ENCODE data around the gene ACTR3C. TPM values are rescaled to one million over a fixed set of nuclear protein-coding genes. Genes with fewer than 3 reads are reported as not detected.
A peak's percentile ranks its signal among the peaks of the same experiment; 100 is the strongest.
"Not testable (repeated sequence)": the region's sequence is repeated elsewhere in the genome, so short reads cannot be mapped to it uniquely, and the experiment has no call there.

ACTR3C gene
- total and polyA plus RNA-seq, 8 donors = 9.0 to 26.5 (median 17.2) TPM

- FAIRE-seq = no peak
- H3K27ac ChIP-seq = peak overlapping the region; percentile 20 to 99 (median 72)
- H3K4me1 ChIP-seq = peaks cover 15 to 33% (median 17%) of the 10 kb centered on the region in 3 donors
- 75 to 84% methylated on average over 3 of the region's 3 CpGs for WGBS, 2 donors
- no peaks in the 10 kb centered on the region for H3K36me3 ChIP-seq
- H3K9me3 ChIP-seq = no peaks in the 10 kb centered on the region
- ATAC-seq = no peak
- H3K27me3 ChIP-seq = no peaks in the 10 kb centered on the region
- no peak for DNase-seq
- H3K4me3 ChIP-seq = peak overlapping the region in 2 of 4 donors; percentile 64 to 82
- no peak for TF ChIP-seq CTCF (IDR thresholded peaks at IDR 0.05)
- intact Hi-C loops (cut with DNase I) = no loop called here
Observed at GRCh38 chr7:150321788-150322113, 1.6 kb downstream of the ACTR3C start.

- FAIRE-seq (no peak), ATAC-seq (no peak), DNase-seq (no peak)
- Histone ChIP-seq H3K9me3 (no peaks in the 10 kb centered on the region), H3K4me1 (peaks cover 9 to 45% (median 25%) of the 10 kb centered on the region in 3 donors), H3K4me3 (no peak overlapping the region), H3K27me3 (no peaks in the 10 kb centered on the region), H3K27ac (no peak overlapping the region), H3K36me3 (no peaks in the 10 kb centered on the region)
- intact Hi-C loops (cut with DNase I) = no loop called here
- WGBS, 2 donors = 65 to 69% methylated on average over 7 of the region's 7 CpGs
- TF ChIP-seq CTCF (IDR thresholded peaks at IDR 0.05) = no peak
Observed at GRCh38 chr7:150317748-150318444, 5.4 kb downstream of the ACTR3C start.

- H3K27me3 ChIP-seq; H3K36me3 ChIP-seq; ATAC-seq; H3K9me3 ChIP-seq; DNase-seq; FAIRE-seq; intact Hi-C loops (cut with DNase I); H3K4me3 ChIP-seq: not testable (repeated sequence)
- H3K4me1 ChIP-seq = peaks cover 16 to 54% (median 25%) of the 10 kb centered on the region in 3 donors
- 77 to 84% methylated on average over 6 of the region's 6 CpGs for WGBS, 2 donors
- peak overlapping the region in 1 of 4 donors; percentile 44 for H3K27ac ChIP-seq
Observed at GRCh38 chr7:150316987-150317386, 6.4 kb downstream of the ACTR3C start.

- Histone ChIP-seq H3K27ac (no peak overlapping the region), H3K4me3 (no peak overlapping the region), H3K36me3 (no peaks in the 10 kb centered on the region), H3K4me1 (peaks cover 14 to 35% (median 14%) of the 10 kb centered on the region in 3 donors), H3K27me3 (no peaks in the 10 kb centered on the region), H3K9me3 (no peaks in the 10 kb centered on the region)
- WGBS, 2 donors = 78 to 88% methylated on average over 5 of the region's 5 CpGs
- ATAC-seq = no peak
- TF ChIP-seq CTCF (IDR thresholded peaks at IDR 0.05) = no peak
- FAIRE-seq = peak; percentile 96
- intact Hi-C loops (cut with DNase I) = no loop called here
- DNase-seq = no peak
Observed at GRCh38 chr7:150314639-150315239, 8.6 kb downstream of the ACTR3C start.

- Histone ChIP-seq H3K4me1 (peaks cover 14 to 35% (median 14%) of the 10 kb centered on the region in 3 donors), H3K4me3 (no peak overlapping the region), H3K27ac (peak overlapping the region in 2 of 4 donors; percentile 17 to 27), H3K36me3 (no peaks in the 10 kb centered on the region), H3K9me3 (no peaks in the 10 kb centered on the region), H3K27me3 (no peaks in the 10 kb centered on the region)
- FAIRE-seq (no peak), ATAC-seq (peak in 2 of 4 donors; percentile 12 to 24), DNase-seq (no peak)
- 79 to 82% methylated on average over 6 of the region's 6 CpGs for WGBS, 2 donors
- intact Hi-C loops (cut with DNase I) = no loop called here
- no peak for TF ChIP-seq CTCF (IDR thresholded peaks at IDR 0.05)
Observed at GRCh38 chr7:150313870-150314269, 9.5 kb downstream of the ACTR3C start.
